ENCODE measurements around the gene DNAJB12.

DNA sequence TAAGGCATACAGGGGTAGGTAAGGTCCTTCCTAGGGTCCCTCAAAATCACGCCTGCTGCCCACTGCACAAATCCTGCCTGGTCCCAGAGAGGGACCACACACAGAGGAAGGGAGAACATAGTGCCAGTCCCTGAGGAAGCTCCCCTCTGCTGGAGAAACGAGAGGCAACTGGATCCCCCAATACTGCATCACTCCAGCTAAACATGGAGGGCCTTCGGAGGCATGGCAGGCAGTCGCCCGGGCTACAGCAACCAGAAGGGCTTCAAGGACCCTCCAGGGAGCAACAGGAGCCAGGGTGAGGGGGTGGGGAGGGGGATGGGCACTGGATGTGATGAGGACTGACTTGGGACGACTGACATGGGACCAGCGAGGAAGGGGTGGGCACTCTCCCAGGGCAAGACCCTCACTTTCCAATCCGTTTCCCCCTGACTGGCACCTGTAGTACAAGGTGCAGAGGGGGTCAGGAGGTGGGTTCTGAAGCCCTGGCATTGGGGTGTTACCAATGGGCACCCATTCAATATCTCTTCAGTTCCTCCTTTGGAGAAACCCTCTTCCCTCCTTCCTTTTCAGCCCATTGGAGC lies 59.3 kb downstream of the DNAJB12 start:
- TF ChIP-seq EZH2 (IDR thresholded peaks at IDR 0.05) (no peak), POLR2AphosphoS5 (IDR thresholded peaks at IDR 0.05; ENCODE audit: borderline replicate concordance, low read depth, low read length) (no peak), FOXP2 (optimal IDR thresholded peaks at IDR 0.05; ENCODE audit: control extremely low read depth, extremely low read length, insufficient read depth) (no peak)
